K562 (cell line): ENCODE results near the gene NT5DC4.

Experiments used
- CLOCK ChIP-seq: fragments of 250-450 bp; sonication (Bioruptor Pico); IDR thresholded peaks from 2 replicates; pipeline ENCODE4 v1.4.0; 2020; ENCODE audit warnings: mild to moderate bottlenecking, moderate library complexity, borderline replicate concordance
- RBM25 ChIP-seq: fragments of 200-400 bp; formaldehyde crosslinking; IDR thresholded peaks from 2 replicates; pipeline ENCODE4 v1.6.1; 2018; ENCODE audit warnings: low read length, low read depth, moderate library complexity; ENCODE audit not compliant: severe bottlenecking

GRCh38 chr2:112749755-112750559 lies 29.1 kb downstream of the NT5DC4 start:
- TF ChIP-seq CLOCK (CRISPR knock-in tag) (no peak), RBM25 (no peak)
